Urothelium cell line (cell line): Measurements from ENCODE around the gene SNX15.
A peak's percentile ranks its signal among the peaks of the same experiment; 100 is the strongest.
"Not testable (repeated sequence)": the region's sequence is repeated elsewhere in the genome, so short reads cannot be mapped to it uniquely, and the experiment has no call there.

Experiments used
- DNase-seq: peaks from one replicate; pipeline ENCODE4 v3.0.0; 2011; ENCODE audit warnings: low spot score, mixed read lengths
- FAIRE-seq: peaks from 2 replicates; lab custom pipeline; 2011; peaks lifted over from hg19 to GRCh38; lab: Jason Lieb, UNC

The SNX15 gene

DNA sequence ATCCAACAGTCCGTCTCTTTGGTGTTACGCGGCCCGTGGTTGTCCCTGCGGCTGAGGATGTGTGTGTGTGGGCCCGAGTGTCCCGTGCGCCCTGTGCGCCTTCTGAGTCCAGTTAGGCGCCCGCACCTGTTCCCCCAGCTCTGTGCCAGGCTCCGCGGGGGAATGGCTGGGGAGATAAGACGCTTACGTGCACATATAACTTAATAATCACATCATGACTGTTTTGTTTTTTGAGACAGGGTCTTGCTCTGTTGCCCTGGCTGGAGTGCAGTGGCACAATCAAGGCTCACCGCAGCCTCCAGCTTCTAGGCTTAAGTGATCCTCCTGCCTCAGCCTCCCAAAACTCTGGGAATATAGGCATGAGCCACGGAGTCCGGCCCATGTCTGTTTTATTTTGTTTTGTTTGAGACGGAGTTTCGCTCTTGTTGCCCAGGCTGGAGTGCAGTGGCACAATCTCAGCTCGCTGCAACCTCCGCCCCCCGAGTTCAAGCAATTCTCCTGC, 12.5 kb upstream of the SNX15 start:
- FAIRE-seq (no peak), DNase-seq (no peak)

DNA sequence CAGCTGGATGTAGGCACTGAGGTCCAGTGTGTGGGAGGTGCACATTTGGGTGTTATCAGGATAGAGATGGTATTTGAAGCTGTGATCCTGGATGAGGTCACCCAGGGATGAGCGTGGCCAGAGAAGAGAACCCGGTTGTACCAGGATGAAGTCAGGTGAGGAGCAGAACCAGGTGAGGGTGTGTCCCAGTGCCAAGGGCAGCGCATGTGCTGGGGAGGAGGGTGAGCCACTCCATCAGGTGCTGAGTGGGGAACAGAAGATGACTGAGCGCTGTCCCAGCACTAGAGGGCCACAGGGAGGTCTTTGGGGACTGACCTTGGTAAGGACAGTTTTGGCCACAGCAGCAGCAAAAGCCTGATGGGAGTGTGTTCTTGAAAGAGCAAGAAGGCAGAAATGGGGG, 10.5 kb upstream of the SNX15 start:
- DNase-seq (no peak), FAIRE-seq (no peak)

DNA sequence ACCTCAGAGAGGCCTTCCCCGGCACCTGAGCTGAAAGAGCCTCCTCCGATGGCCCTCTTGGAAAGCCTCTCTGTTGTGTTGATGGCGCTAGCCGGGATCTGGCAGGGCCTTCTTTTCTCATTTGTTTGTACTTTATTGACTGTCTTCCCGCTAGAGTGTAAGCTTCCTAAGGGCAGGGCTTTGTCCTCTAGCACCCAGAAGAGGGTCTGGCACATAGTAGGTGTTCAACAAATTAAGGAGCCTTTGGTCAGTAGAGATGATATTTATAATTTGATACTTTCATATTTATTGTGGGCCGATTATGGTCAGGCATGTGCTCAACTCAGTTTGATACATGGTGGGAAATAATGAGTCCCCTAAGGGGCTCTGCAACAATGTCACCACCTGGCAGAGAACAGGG, 9.3 kb upstream of the SNX15 start:
- FAIRE-seq (no peak), DNase-seq (no peak)

DNA sequence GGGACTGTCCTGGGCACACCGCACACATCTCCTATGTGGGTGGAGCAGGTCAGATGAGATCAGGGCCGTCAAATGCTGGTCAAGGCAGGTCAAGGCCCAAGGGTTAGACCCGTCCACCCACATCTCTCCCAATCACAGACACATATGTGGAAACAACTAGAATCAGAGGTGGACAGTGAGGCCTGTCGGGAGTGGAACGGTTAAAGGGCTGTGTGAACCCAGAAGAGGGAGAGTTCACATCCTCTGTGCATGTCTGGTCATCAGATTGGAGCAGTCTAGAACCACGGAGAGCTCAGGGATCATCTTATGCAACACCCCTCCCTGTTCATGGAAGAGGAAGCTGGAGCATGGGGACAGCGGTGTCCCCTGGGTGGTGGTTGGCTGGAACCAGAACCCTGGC, 7.4 kb upstream of the SNX15 start:
- no peak for DNase-seq
- FAIRE-seq = no peak

DNA sequence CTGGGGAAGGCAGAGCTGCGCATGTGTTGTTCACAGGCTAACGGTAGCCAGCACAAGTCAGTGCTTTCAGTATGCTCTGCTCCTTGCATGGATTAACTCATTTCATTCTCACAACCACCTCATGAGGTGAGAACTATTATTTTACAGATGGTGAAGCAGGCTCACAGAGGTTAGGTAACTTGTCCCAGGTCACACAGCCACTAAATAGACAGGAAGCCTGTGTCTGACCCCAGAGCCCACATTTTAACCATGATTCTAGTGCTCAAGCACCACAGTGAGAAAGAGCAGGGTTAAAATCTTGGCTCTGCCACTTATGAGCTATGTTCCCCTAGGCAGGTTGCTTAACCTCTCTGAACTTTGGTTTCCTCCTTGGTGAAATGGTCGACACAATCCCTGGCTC, 6.2 kb upstream of the SNX15 start:
- no peak for DNase-seq
- no peak for FAIRE-seq

DNA sequence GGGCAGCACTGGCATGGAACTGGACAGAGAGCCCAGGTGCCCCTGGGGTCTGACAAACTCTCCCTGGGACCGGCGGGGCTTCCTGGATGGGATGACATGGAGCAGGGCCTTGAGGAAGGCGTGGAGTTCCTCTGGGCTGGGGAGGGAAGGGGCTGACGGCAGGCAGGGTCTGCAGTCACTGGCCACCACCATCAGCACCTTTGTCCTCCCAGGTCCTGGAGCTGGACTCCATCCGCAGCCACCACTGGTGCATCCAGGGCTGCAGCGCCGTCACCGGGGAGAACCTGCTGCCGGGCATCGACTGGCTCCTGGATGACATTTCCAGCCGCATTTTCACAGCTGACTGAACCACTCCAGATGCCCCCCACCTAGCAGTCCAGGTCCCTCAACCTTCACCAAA, 5.7 kb upstream of the SNX15 start:
- no peak for FAIRE-seq

DNA sequence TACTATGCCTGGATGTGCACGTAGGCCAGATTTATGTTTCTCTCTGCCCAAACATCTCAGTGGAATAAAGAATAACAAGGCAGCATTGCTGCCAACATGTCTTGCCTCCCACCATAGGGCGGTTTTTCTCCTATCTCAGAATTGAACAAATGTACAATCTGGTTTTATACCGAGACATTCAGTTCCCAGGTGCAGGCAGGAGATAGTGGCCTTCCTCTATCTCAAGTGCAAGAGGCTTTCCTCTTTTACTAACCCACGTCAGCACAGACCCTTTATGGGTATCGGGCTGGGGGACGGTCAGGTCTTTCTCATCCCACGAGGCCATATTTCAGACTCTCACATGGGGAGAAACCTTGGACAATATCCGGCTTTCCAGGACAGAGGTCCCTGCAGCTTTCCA, 3.7 kb upstream of the SNX15 start:
- DNase-seq, FAIRE-seq: not testable (repeated sequence)

More for the DNA sequence above, 5.7 kb upstream of the SNX15 start:
- no peak for DNase-seq

DNA sequence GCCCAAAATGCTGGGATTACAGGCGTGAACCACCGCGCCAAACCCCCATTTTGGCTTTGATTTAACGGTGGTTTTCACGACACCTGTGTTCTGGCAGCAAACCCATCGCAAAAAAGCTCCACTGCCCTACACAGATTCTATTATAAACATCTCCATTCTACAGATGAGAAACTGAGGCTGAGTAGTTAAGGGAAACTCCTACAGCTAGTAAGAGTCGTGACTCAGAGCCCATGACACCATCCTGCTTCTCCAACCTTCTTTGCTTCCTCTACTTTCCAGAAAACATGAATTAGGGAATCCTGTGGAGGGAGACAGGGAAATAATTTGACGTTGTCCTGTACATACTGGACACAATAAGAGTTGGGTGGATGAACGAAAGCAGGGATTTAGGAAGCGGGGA, 429 bp upstream of the SNX15 start:
- no peak for DNase-seq
- FAIRE-seq = no peak

DNA sequence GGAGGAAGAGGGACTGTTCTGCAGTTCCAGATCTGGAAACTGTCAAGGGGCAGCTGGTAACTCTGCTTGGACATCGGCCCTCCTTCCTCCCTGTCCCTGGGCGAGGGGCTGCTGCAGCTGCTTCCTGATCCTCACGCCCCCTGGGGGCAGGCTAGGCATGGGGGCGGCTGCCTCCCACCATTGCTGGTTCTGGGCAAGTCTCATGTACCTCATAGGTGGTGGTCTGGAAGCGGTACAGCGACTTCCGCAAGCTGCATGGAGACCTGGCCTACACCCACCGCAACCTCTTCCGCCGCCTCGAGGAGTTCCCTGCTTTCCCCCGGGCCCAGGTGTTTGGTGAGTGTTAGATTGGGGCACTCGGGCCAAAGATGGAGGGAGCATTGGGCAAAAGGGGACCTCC, 5.0 kb downstream of the SNX15 start:
- FAIRE-seq = no peak
- DNase-seq = no peak

DNA sequence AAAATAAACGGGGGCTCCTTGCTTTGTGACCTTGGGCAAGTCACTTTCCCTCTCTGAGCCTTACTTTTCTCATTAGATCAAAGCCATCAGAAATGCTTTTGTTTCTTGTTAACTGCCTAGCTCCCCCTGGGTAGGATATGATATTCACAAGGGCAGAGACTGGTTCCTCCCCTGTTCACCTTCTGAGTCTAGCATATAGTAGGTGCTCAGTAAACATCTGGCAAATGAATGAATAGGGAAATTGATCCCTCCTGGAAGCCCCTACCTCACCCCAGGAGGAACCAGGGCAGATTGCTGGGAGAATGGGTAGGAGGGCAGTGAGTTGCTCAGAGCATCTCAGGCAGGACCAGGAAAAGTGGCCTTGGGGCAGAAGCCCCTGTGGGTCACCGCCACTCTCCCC, 7.2 kb downstream of the SNX15 start:
- no peak for DNase-seq
- FAIRE-seq = no peak

DNA sequence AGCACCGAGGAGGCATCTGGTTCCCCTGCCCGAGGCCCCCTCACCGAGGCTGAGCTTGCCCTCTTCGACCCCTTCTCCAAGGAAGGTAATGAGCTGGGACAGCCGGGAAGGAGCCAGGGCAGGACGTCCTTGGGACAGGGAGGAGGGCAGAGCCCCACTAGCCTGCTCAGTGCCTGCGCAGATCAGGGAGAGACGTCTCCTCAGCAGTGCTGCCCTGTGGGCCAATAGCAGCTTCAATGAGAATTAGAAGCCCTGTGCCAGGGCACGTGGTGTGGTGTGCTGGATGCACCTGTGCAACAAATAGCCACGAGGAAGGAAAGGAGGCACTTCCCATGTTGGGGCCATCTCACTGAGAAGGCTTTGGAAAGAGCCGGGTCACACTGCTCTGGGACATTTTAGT, 8.3 kb downstream of the SNX15 start:
- FAIRE-seq (no peak), DNase-seq (no peak)

DNA sequence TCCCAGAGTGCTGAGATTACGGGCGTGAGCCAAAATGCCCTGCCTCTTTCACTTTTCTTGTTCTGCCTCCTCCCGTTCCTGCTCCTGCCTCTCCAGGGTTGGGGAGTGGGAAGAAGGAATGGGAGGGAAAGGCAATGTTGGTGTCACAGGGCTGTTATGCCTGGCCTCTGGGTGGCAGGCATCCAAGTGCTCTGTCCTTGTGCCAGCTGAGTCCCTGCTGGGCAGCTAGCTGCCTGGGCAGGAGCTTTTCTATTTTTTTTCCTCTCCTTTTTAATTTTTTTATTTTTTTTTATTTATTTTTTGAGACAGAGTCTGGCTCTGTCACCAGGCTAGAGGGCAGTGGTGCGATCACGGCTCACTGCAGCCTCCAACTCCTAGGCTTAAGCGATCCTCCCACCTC, 9.7 kb downstream of the SNX15 start:
- DNase-seq = no peak
- no peak for FAIRE-seq

DNA sequence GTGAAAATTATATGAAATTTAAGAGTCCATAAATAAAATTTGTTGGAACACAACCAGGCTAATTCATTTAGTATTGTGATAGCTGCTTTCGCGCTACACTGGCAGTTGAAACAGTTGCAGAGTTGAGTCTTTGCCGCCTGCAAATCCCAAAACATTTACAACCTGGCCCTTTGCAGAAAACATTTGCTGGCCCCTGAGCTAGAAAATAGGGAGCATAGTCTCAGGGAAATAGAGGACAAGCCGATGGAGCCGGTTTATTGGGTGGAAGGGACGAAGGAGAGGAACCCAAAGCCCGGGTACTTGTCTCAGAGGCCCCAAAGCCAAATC, 13.2 kb downstream of the SNX15 start:
- FAIRE-seq (no peak), DNase-seq (no peak)

DNA sequence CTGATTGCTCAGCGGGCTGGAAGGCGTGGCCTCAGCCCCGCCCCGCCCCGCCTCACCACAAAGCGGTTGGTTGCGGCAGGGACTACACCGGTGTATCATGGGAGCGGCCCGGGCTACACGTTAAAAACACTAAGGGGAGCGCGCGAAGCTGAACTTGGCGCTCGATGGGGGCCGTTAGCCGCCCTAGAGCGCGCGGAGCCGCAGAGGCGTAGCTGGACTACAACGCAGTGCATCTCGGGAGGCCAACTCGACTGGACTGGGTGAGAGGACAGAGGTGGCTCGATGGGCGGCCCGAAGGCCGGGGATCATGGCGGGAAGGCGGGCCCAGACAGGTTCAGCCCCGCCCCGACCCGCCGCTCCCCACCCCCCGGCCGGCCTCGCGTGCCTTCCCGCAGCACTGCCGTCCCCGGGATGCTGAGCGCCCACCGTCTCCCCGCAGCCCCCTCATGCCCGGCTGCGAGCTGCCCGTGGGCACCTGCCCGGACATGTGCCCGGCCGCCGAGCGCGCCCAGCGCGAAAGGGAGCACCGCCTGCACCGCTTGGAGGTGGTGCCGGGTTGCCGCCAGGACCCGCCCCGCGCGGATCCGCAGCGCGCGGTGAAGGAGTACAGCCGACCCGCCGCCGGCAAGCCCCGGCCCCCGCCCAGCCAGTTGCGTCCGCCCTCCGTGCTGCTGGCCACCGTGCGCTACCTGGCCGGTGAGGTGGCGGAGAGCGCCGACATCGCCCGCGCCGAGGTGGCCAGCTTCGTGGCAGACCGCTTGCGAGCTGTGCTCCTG, 13.8 kb downstream of the SNX15 start, which contains the start of gene SAC3D1:
TSS of gene SAC3D1 (plus strand) at position 364 of the 776 bp plus-strand sequence. CDS start at position 447, 83 bp downstream.
- FAIRE-seq = peak; percentile 85
- peak; percentile 97 for DNase-seq

DNA sequence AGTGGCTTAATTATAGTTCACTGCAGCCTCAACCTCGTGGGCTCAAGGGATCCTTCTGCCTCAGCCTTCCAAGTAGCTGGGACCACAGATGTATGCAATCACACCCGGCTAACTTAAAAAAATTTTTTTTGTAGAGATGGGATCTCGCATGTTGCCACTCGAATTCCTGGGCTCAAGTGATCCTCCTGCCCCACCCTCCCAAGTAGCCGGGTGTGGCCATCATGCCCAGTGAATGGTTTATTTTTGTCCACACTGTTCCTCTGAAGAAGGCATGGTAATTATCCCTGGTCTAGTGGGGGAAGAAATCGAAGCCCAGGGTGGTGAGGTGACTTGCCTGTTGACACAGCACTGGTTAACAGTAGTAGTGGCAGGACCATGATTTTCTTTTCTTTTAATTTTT, 15.7 kb downstream of the SNX15 start:
- FAIRE-seq (no peak), DNase-seq (no peak)

DNA sequence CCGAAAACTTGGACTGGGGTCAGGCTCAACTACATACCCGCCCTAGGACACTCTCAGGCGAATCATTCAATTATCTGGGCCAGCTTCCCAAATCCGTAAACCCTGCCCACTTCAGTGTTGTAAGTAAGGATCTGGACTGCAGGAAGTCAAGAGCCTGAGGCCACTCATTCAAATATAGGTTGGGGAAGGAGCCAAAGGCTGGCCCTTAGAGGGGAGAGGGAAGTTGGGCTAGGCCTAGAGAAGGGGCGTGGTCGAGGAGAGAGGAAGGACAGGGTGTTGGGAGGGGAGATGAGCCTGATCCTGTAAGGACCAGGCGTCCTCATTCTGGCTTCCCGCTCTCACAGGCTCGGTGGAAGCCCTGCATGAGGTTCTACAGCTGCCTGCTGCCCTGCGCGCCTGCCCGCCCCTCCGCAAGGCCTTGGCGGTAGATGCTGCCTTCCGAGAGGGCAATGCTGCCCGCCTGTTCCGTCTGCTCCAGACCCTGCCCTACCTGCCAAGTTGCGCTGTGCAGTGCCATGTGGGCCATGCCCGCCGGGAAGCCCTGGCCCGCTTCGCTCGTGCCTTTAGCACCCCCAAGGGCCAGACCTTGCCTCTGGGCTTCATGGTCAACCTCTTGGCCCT, 16.8 kb downstream of the SNX15 start:
- no peak for FAIRE-seq
- no peak for DNase-seq

DNA sequence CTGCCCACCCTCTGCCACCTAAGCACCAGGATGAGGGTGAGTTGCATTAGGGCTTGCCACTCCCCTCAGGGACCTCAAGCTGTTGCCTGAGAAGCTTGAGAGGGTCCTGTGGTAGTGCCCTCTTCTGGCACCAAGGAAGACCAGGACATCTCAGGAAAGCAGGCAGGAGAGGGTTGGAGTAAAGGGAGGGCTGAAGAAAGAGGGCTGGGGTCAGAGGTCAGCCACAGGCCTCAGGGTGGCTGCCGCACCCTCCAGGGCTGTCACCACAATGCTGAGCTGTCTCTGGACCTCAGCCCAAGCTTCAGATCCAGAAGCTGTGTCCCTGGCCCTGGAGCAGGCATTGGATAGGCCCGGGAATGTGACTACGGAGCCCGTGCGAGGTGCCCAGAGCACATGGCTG, 17.8 kb downstream of the SNX15 start:
- DNase-seq (no peak), FAIRE-seq (no peak)

DNA sequence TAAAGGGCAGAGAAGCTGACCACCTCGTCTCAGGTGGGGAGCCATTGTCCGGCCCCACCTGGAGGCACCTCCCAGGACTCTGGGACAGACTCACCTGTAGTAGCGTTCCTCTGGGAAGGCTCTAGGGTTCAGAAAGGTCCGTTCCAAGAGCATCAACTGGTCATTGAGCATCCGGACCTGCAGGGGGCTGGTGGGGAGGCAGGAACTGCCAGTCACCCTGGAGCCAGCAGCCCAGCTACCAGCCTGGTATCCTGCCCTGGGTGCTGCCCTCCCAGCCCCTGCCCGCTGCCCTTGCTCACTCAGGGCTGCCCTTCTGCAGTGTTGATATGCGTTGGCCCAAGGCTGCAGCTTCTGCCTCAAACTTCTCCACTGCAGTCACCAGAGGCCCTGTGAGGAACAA, 18.5 kb downstream of the SNX15 start:
- DNase-seq (no peak), FAIRE-seq (no peak)

DNA sequence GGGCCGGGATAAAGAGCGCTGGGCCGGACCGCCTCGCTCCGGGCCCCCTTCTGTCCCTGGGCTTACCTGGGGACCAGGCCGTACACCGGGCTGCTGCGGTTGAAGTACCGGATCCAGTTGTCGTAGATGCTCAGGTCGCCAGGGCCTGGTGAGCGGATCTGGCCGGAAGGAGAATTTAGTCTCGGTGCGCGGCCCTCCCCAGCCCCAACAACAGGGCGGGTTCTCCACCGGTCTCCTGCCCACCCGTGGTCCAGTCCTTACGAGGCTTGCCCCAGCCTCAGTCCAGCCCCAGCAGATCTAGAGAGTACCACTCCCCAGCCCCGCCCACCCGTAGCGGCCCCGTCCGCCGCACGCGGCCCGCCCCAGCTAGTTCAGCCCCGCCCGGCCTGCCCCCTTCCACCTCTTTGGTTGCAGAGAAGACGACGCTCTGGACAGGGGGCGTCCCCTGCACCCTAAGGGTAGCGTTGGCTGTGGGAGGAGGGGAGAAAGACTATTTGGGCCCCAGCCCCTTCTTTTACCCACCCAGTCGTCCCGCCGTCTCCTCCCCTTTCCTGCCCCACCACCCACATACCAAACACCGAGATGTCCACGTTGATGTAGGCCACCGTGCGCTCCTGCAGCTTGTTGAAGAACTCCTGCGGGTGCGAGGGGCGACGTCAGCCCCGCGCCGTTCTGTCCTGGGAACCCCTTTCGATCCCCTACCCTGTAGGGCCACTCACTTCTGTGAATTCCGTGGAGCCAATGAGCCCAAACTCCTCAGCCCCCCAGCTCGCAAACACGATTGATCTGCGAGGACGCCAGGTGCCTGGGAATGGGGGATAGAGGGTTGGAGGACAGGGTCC, 20.6 kb downstream of the SNX15 start:
- FAIRE-seq (no peak), DNase-seq (no peak)

DNA sequence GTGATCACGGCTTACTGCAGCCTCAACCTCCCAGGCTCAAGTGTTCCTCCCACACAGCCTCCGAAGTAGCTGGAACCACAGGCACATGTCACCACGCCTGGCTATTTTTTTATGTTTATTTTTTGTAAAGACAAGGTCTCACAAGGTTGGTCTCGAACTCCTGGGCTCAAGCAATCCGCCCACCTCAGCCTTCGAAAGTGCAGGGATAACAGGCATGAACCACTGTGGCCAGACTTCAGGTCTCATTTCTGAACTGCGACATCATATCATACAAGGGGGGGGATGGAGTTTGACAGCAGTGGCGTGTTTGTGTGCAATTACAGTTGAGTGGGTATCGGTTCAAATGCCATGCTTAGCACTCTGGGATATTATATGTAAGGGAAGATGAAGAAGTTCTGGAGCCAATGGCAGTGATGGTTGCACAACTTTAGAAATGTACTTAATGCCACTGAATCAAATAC, 24.2 kb downstream of the SNX15 start:
- FAIRE-seq (no peak), DNase-seq (no peak)

DNA sequence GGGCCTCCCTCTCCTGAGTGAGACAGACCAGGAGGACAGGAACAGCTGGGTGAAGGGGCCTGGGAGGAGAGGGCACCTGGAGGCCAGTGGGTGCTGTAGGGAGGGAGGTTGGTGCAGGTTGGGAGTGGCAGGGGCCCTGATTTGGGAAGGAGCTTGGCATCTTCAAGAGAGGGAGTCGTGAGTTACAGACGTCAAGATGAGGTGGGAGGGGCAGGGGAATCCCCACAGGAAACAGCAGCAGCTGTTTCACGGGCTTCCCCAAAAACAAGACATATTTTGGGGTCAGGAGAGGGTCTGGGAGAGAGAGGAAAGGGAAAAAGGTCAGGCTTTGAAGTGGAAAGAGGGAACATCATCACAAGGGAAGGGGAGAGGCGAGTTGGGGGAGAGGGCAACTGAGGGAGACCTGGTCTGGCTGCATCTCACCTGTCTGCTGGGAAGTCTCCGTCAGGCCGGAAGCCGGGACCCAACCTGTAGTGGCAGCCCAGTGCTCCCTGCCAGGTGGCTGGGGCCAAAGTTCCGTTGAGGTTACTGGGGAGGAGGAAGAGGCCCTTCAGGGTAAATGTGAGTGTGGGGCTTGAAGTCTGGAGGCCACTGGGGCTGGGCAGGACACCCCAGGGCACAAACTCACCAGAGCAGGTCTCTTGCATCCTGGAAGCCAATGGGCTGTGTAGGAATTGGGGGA, 26.7 kb downstream of the SNX15 start:
- FAIRE-seq = no peak
- no peak for DNase-seq
